Activated CD4-positive, alpha-beta T cell treated with anti-CD3 and anti-CD28 coated beads for 36 hours (primary cell): ENCODE data around the gene SPECC1L. TPM values are rescaled to one million over a fixed set of nuclear protein-coding genes. Genes with fewer than 3 reads are reported as not detected.

Experiments
- ATAC-seq: fragments of 200-7000 bp; cut with Tn5 transposase; one replicate; pipeline ENCODE4 v1.10.0; 2021; ENCODE audit warnings: mild to moderate bottlenecking, moderate library complexity
- CTCF ChIA-PET: fragments of 350-600 bp; sonication (Branson Sonifier 250); formaldehyde crosslinking; loops from one replicate; lab custom pipeline; 2021; ENCODE audit warnings: antibody characterized with exemption; lab: Charles Lee
- POLR2A ChIA-PET: fragments of 350-600 bp; sonication (Branson Sonifier 250); formaldehyde crosslinking; loops from one replicate; lab custom pipeline; 2021; ENCODE audit warnings: antibody characterized with exemption, inconsistent platforms; lab: Charles Lee
- DNase-seq: peaks from one replicate; pipeline ENCODE4 v3.0.0-alpha.2; 2020
- H3K27ac Mint-ChIP-seq: one replicate; pipeline ENCODE4 v1.8.0; 2021; ENCODE audit warnings: mixed read lengths
- H3K27me3 Mint-ChIP-seq: one replicate; pipeline ENCODE4 v1.8.0; 2021; ENCODE audit warnings: mixed read lengths
- H3K36me3 Mint-ChIP-seq: one replicate; pipeline ENCODE4 v1.8.0; 2021; ENCODE audit warnings: low read depth, mixed read lengths
- H3K4me1 Mint-ChIP-seq: one replicate; pipeline ENCODE4 v1.8.0; 2021; ENCODE audit warnings: mixed read lengths
- H3K4me3 Mint-ChIP-seq: one replicate; pipeline ENCODE4 v1.8.0; 2021; ENCODE audit warnings: mild to moderate bottlenecking, moderate library complexity, mixed read lengths
- H3K9me3 Mint-ChIP-seq: one replicate; pipeline ENCODE4 v1.8.0; 2021; ENCODE audit warnings: low read depth, mixed read lengths
- intact Hi-C, 2 experiments: fragments of 100-400 bp; cut with DNase I in 1 of 2; cut with micrococcal nuclease in 1 of 2; formaldehyde crosslinking; loops; one replicate each; pipeline versions ENCODE4 v1.14.2 to v1.15.1; 2022 to 2024; cut with DNase I, micrococcal nuclease
- total RNA-seq, 2 experiments: library from RNA; stranded (reverse); gene quantifications; one replicate each; pipeline ENCODE4 v1.2.3, GENCODE V29; 2021

The SPECC1L gene
- total RNA-seq, 2 experiments from 2014 or later, result 31.5 to 38.2 TPM

DNA sequence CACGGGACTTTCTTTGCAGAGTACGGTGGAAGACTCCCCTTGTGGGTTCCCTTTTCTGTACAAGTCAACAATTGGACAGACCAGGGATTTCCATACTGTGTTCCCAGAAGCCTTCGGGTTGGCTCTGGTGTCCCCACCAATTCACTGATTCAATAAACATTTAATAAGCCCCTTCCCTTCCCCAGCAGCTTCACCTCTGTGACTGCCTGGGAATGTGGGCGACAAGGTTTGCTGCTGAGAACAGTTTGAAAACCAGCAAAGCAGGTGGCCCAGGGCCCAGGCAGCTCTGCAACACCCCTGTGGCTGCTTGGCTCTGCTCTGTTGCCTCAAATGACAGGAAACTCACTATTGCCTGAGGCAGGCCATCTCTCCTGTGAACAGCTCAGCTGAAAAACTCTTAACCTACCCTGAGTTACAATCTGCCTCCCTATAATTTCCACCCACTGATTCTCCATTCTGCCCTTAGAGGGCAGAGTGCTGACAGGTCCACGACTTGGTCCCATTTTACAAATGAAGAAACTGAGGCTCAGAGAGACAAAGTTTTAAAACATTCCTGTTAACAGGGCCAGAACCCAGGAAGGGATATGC lies 167.2 kb downstream of the SPECC1L start:
- Mint-ChIP-seq H3K4me3 (no peak overlapping the region), H3K36me3 (peaks cover 57% of the 10 kb centered on the region), H3K27me3 (no peaks in the 10 kb centered on the region), H3K9me3 (no peaks in the 10 kb centered on the region), H3K27ac (peak overlapping the region; percentile 99), H3K4me1 (peaks cover 76% of the 10 kb centered on the region)
- peak; percentile 44 for DNase-seq
- ATAC-seq, result no peak
- intact Hi-C loops, result no loop called here
- ChIA-PET POLR2A (no interaction called here), CTCF (interaction anchor here (0.9 to 2.0 kb wide), 4 partner anchors 11 to 90 kb away, joined by 3 to 9 read pairs (median 4); partner anchors contain the start of gene ADORA2A)

DNA sequence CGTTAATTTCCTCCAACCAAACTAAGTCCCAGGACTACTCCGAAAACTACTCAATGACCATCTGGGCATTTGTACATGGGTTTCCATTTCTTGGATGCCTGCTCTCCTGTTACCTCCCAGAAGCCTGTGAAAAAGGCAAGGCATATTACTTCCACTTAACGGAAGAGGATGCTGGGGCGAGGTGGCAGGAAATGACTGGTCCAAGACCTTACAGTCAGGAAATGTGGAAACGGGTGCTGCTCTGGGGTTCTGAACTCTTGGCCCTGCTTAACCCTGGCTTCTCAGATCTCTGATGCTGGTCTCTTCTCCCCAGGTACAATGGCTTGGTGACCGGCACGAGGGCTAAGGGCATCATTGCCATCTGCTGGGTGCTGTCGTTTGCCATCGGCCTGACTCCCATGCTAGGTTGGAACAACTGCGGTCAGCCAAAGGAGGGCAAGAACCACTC lies 169.7 kb downstream of the SPECC1L start:
- peak overlapping the region; percentile 1 for H3K27ac Mint-ChIP-seq
- H3K27me3 Mint-ChIP-seq, result no peaks in the 10 kb centered on the region
- ATAC-seq, result no peak
- H3K4me1 Mint-ChIP-seq, result peaks cover 63% of the 10 kb centered on the region
- DNase-seq, result no peak
- peaks cover 47% of the 10 kb centered on the region for H3K36me3 Mint-ChIP-seq
- ChIA-PET CTCF (no interaction called here), POLR2A (no interaction called here)
- intact Hi-C loops, result no loop called here
- H3K4me3 Mint-ChIP-seq, result no peak overlapping the region
- no peaks in the 10 kb centered on the region for H3K9me3 Mint-ChIP-seq

DNA sequence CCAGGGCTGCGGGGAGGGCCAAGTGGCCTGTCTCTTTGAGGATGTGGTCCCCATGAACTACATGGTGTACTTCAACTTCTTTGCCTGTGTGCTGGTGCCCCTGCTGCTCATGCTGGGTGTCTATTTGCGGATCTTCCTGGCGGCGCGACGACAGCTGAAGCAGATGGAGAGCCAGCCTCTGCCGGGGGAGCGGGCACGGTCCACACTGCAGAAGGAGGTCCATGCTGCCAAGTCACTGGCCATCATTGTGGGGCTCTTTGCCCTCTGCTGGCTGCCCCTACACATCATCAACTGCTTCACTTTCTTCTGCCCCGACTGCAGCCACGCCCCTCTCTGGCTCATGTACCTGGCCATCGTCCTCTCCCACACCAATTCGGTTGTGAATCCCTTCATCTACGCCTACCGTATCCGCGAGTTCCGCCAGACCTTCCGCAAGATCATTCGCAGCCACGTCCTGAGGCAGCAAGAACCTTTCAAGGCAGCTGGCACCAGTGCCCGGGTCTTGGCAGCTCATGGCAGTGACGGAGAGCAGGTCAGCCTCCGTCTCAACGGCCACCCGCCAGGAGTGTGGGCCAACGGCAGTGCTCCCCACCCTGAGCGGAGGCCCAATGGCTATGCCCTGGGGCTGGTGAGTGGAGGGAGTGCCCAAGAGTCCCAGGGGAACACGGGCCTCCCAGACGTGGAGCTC lies 170.2 kb downstream of the SPECC1L start:
- POLR2A ChIA-PET, result no interaction called here
- CTCF ChIA-PET, result interaction anchor here (0.9 kb wide), 1 partner anchor 14 kb away, joined by 3 read pairs; no protein-coding TSS in a partner anchor
- DNase-seq (no peak), ATAC-seq (no peak)
- Mint-ChIP-seq H3K27me3 (no peaks in the 10 kb centered on the region), H3K36me3 (peaks cover 45% of the 10 kb centered on the region), H3K9me3 (no peaks in the 10 kb centered on the region), H3K4me1 (peaks cover 62% of the 10 kb centered on the region), H3K27ac (peak overlapping the region; percentile 62), H3K4me3 (no peak overlapping the region)
- intact Hi-C loops, result no loop called here

DNA sequence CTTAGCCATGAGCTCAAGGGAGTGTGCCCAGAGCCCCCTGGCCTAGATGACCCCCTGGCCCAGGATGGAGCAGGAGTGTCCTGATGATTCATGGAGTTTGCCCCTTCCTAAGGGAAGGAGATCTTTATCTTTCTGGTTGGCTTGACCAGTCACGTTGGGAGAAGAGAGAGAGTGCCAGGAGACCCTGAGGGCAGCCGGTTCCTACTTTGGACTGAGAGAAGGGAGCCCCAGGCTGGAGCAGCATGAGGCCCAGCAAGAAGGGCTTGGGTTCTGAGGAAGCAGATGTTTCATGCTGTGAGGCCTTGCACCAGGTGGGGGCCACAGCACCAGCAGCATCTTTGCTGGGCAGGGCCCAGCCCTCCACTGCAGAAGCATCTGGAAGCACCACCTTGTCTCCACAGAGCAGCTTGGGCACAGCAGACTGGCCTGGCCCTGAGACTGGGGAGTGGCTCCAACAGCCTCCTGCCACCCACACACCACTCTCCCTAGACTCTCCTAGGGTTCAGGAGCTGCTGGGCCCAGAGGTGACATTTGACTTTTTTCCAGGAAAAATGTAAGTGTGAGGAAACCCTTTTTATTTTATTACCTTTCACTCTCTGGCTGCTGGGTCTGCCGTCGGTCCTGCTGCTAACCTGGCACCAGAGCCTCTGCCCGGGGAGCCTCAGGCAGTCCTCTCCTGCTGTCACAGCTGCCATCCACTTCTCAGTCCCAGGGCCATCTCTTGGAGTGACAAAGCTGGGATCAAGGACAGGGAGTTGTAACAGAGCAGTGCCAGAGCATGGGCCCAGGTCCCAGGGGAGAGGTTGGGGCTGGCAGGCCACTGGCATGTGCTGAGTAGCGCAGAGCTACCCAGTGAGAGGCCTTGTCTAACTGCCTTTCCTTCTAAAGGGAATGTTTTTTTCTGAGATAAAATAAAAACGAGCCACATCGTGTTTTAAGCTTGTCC lies 171.0 kb downstream of the SPECC1L start:
- peak overlapping the region; percentile 32 for H3K27ac Mint-ChIP-seq
- no peaks in the 10 kb centered on the region for H3K9me3 Mint-ChIP-seq
- ATAC-seq (no peak), DNase-seq (no peak)
- H3K27me3 Mint-ChIP-seq, result no peaks in the 10 kb centered on the region
- intact Hi-C loops, result no loop called here
- no peak overlapping the region for H3K4me3 Mint-ChIP-seq
- H3K36me3 Mint-ChIP-seq, result peaks cover 44% of the 10 kb centered on the region
- peaks cover 61% of the 10 kb centered on the region for H3K4me1 Mint-ChIP-seq
- POLR2A ChIA-PET, result no interaction called here
- CTCF ChIA-PET, result interaction anchor here (0.5 to 0.9 kb wide), 2 partner anchors 15 to 39 kb away, joined by 3 read pairs; no protein-coding TSS in a partner anchor

GRCh38 chr22:24442352-24442744 lies 171.7 kb downstream of the SPECC1L start:
- no peak overlapping the region for H3K4me3 Mint-ChIP-seq
- DNase-seq (no peak), ATAC-seq (no peak)
- no peak overlapping the region for H3K27ac Mint-ChIP-seq
- H3K36me3 Mint-ChIP-seq, result peaks cover 41% of the 10 kb centered on the region
- POLR2A ChIA-PET, result no interaction called here
- H3K27me3 Mint-ChIP-seq, result no peaks in the 10 kb centered on the region
- CTCF ChIA-PET, result no interaction called here
- H3K9me3 Mint-ChIP-seq, result no peaks in the 10 kb centered on the region
- intact Hi-C loops, result no loop called here
- H3K4me1 Mint-ChIP-seq, result peaks cover 54% of the 10 kb centered on the region

DNA sequence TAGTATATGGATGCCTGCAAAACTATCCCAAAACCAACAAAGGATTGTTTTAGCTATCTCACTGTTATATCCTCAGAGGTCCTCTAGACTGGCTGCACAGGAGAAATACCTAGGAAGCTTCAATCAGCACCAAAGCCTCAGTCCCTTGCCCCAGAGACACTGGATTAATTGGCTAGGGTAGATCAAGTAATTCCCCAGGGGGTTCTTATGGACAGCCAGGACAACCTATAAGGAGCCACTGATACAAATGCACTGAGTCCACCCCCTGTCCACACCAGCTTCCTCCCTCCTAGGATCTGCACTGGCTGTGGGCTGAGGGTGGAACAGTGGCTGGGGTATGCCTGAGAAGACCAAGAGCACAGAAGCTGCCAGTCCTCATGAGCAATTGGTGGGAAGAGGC lies 173.0 kb downstream of the SPECC1L start:
- ATAC-seq, result no peak
- no peak for DNase-seq
- POLR2A ChIA-PET, result interaction anchor here (1.0 kb wide), 1 partner anchor 17 kb away, joined by 3 read pairs; no protein-coding TSS in a partner anchor
- H3K9me3 Mint-ChIP-seq, result no peaks in the 10 kb centered on the region
- H3K36me3 Mint-ChIP-seq, result peaks cover 30% of the 10 kb centered on the region
- H3K27ac Mint-ChIP-seq, result no peak overlapping the region
- CTCF ChIA-PET, result interaction anchor here (0.8 kb wide), 1 partner anchor 1694 kb away, joined by 3 read pairs; no protein-coding TSS in a partner anchor
- peaks cover 44% of the 10 kb centered on the region for H3K4me1 Mint-ChIP-seq
- no peak overlapping the region for H3K4me3 Mint-ChIP-seq
- no peaks in the 10 kb centered on the region for H3K27me3 Mint-ChIP-seq
- intact Hi-C loops, result loop anchor here in 1 of 2 experiments (2.0 kb wide), 1 partner anchor 15 kb away; no protein-coding TSS in a partner anchor

DNA sequence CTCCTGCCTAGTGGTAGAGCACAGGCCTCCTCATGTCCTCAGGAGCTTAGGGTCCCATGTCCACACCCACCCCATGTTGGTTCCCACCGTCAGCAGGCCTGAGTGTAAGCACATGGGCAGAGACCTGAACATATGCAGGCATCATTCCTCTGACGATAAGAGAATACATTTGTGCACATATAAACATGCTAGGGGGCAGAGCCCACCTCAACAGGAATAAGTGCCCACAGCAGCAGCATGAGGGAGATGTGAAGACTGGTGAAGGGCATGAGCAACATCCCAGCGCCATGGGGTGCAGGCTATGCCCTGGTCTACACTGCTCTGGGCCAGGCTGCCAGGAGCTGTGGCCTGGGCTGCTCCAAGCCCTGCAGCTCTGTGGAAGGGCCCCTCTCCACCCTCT lies 173.6 kb downstream of the SPECC1L start:
- Mint-ChIP-seq H3K36me3 (peaks cover 28% of the 10 kb centered on the region), H3K9me3 (no peaks in the 10 kb centered on the region), H3K27me3 (no peaks in the 10 kb centered on the region), H3K4me3 (no peak overlapping the region), H3K27ac (no peak overlapping the region), H3K4me1 (peaks cover 43% of the 10 kb centered on the region)
- POLR2A ChIA-PET, result no interaction called here
- CTCF ChIA-PET, result interaction anchor here (0.6 to 0.8 kb wide), 2 partner anchors 1329 to 1695 kb away, joined by 3 read pairs; no protein-coding TSS in a partner anchor
- ATAC-seq (no peak), DNase-seq (no peak)
- intact Hi-C loops, result loop anchor here in 1 of 2 experiments (2.0 kb wide), 1 partner anchor 15 kb away; no protein-coding TSS in a partner anchor

DNA sequence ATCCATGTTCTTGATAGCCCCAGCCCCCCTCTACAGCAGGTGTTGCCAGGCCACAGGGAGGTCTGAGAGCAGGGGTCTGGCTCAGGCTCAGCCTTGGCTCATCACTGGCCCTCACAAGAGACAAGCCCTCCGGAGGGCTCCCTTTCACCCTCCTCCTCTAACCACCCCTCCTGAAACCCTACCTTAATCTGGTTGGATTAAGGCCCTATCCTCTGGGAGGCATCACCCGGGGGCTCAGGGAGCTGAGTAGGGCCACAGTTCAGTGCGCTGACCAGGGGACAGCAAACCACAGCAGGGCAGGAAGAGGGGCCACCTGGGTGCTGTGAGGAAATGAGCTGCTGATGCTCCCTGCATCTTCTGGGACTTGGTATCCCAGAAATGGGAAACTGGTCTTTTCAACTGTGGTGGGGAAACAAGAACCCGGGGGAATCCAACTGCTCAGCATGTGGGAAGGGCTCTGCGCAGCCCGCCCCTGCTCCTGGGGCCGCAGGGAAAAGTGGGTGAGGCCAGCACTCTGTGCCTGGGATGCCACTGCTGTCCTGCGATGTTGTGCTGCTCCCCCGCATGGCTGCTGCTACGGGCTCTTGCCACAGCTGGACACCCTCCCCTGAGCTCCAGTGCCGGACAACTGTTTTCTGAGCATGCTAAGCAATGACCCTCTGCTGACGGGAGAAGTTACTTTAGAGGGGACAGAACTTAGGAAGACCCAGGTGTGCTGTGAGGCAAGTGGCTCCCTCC lies 174.3 kb downstream of the SPECC1L start:
- Mint-ChIP-seq H3K4me1 (peaks cover 41% of the 10 kb centered on the region), H3K27ac (peak overlapping the region; percentile 39), H3K27me3 (no peaks in the 10 kb centered on the region), H3K9me3 (no peaks in the 10 kb centered on the region), H3K4me3 (no peak overlapping the region), H3K36me3 (peaks cover 27% of the 10 kb centered on the region)
- ATAC-seq (no peak), DNase-seq (no peak)
- intact Hi-C loops, result loop anchor here in 1 of 2 experiments (2.0 kb wide), 1 partner anchor 16 kb away; no protein-coding TSS in a partner anchor
- ChIA-PET CTCF (interaction anchor here (0.6 to 1.6 kb wide), 4 partner anchors 10 to 1695 kb away, joined by 3 to 4 read pairs (median 3); no protein-coding TSS in a partner anchor), POLR2A (interaction anchor here (0.5 to 1.1 kb wide), 2 partner anchors 19 to 42 kb away, joined by 3 to 4 read pairs; no protein-coding TSS in a partner anchor)

GRCh38 chr22:24445481-24446259 lies 175.0 kb downstream of the SPECC1L start:
- H3K4me1 Mint-ChIP-seq, result peaks cover 36% of the 10 kb centered on the region
- POLR2A ChIA-PET, result interaction anchor here (0.5 to 1.1 kb wide), 2 partner anchors 18 to 41 kb away, joined by 3 to 4 read pairs; no protein-coding TSS in a partner anchor
- H3K27me3 Mint-ChIP-seq, result no peaks in the 10 kb centered on the region
- H3K9me3 Mint-ChIP-seq, result peaks cover 3% of the 10 kb centered on the region
- peak; percentile 94 for ATAC-seq
- CTCF ChIA-PET, result interaction anchor here (1.0 to 1.6 kb wide), 3 partner anchors 10 to 14 kb away, joined by 3 to 4 read pairs (median 3); no protein-coding TSS in a partner anchor
- peak overlapping the region; percentile 39 for H3K27ac Mint-ChIP-seq
- peak; percentile 63 for DNase-seq
- no peak overlapping the region for H3K4me3 Mint-ChIP-seq
- intact Hi-C loops, result loop anchor here in 1 of 2 experiments (2.0 kb wide), 1 partner anchor 17 kb away; no protein-coding TSS in a partner anchor
- H3K36me3 Mint-ChIP-seq, result peaks cover 22% of the 10 kb centered on the region
